HCT116 (cell line): ENCODE data around the gene STRBP. TPM values are rescaled to one million over a fixed set of nuclear protein-coding genes. Genes with fewer than 3 reads are reported as not detected.

Source experiments
- ATAC-seq: fragments of 200-7000 bp; cut with Tn5 transposase; 2 replicates; pipeline ENCODE4 v1.9.1; 2020; ENCODE audit warnings: mild to moderate bottlenecking, moderate library complexity
- BruUV-seq: library from RNA; stranded (reverse); fragments of 400-500 nt; replicated peaks from 2 replicates; lab custom pipeline; 2021; lab: Mats Ljungman, UMichigan
- CTCF ChIA-PET: fragments of 300-600 bp; sonication (Branson Sonifier 250); formaldehyde crosslinking; loops from one replicate; lab custom pipeline; 2021; ENCODE audit warnings: antibody characterized with exemption; lab: Charles Lee
- POLR2A ChIA-PET: fragments of 300-600, 350-600 bp; sonication (Branson Sonifier 250); formaldehyde crosslinking; loops from one replicate; lab custom pipeline; 2021; ENCODE audit warnings: antibody characterized with exemption; lab: Charles Lee
- RAD21 ChIA-PET, 2 experiments: fragments of 300-600 bp; sonication (Branson Sonifier 250); formaldehyde crosslinking; loops; one replicate each; lab custom pipeline; 2023; ENCODE audit warnings: low total read pairs in 2 of 2; ENCODE audit not compliant: uncharacterized antibody in 2 of 2, unreplicated experiment in 2 of 2, low non-redundant PET in 1 of 2; lab: Charles Lee
- DNase-seq: peaks from one replicate; pipeline ENCODE4 v3.0.0-alpha.2; 2010; ENCODE audit warnings: low read depth, low spot score
- H2AFZ ChIP-seq: fragments of 200-600 bp; shearing (Covaris generic), sonication (generic); 2 replicates; pipeline ENCODE4 v1.6.1; 2017; ENCODE audit warnings: low read depth, mixed run types, mixed read lengths, antibody characterized with exemption, low read length; ENCODE audit not compliant: poor library complexity, severe bottlenecking
- H3K27ac ChIP-seq: 2 replicates; pipeline ENCODE4 v1.5.1; 2012; ENCODE audit warnings: low read depth, low read length
- H3K27me3 ChIP-seq: fragments of 200-600 bp; sonication (generic); 2 replicates; pipeline ENCODE4 v1.6.1; 2016; ENCODE audit warnings: mixed run types, low read length, mixed read lengths; ENCODE audit not compliant: insufficient read depth
- H3K36me3 ChIP-seq, 2 experiments: fragments of 200-500 bp in 1 of 2; fragments of 200-600 bp in 1 of 2; sonication (Bioruptor generic) in 1 of 2; sonication (generic) in 1 of 2; 2 replicates each; pipeline versions ENCODE4 v1.5.1 to v1.6.1; 2014 to 2016; ENCODE audit warnings: low read length in 2 of 2, inconsistent platforms in 1 of 2, mixed read lengths in 1 of 2, mixed run types in 1 of 2; ENCODE audit not compliant: insufficient read depth in 2 of 2, control insufficient read depth in 1 of 2
- H3K4me1 ChIP-seq, 2 experiments: fragments of 200-600 bp in 1 of 2; sonication (generic) in 1 of 2; 2 replicates each; pipeline versions ENCODE4 v1.5.1 to v1.6.1; 2012 to 2017; ENCODE audit warnings: low read length in 2 of 2, inconsistent platforms in 1 of 2, mild to moderate bottlenecking in 1 of 2, mixed read lengths in 1 of 2, mixed run types in 1 of 2, moderate library complexity in 1 of 2; ENCODE audit not compliant: insufficient read depth in 2 of 2, control insufficient read depth in 1 of 2
- H3K4me2 ChIP-seq: fragments of 200-600 bp; sonication (generic); 2 replicates; pipeline ENCODE4 v1.6.1; 2017; ENCODE audit warnings: mixed run types, low read length, mixed read lengths
- H3K4me3 ChIP-seq, 2 experiments: fragments of 200-600 bp in 1 of 2; sonication (generic) in 1 of 2; replicated peaks in 1 of 2; 2 replicates each; pipeline ENCODE4 v1.5.1; 2011 to 2016; ENCODE audit warnings: low read length in 2 of 2, control low read depth in 1 of 2, low read depth in 1 of 2, mild to moderate bottlenecking in 1 of 2, mixed read lengths in 1 of 2, mixed run types in 1 of 2
- H3K79me2 ChIP-seq: fragments of 200-600 bp; sonication (generic); 2 replicates; pipeline ENCODE4 v1.6.1; 2017; ENCODE audit warnings: mild to moderate bottlenecking, mixed run types, low read length, moderate library complexity, mixed read lengths; ENCODE audit not compliant: insufficient read depth
- H3K9ac ChIP-seq: fragments of 200-600 bp; sonication (generic); 2 replicates; pipeline ENCODE4 v1.6.1; 2016; ENCODE audit warnings: low read length, mixed read lengths
- H3K9me2 ChIP-seq: fragments of 200-600 bp; sonication (generic), shearing (Covaris generic); 2 replicates; pipeline ENCODE4 v1.6.1; 2017; ENCODE audit warnings: mixed run types, mild to moderate bottlenecking, moderate library complexity; ENCODE audit not compliant: insufficient read depth
- H3K9me3 ChIP-seq, 2 experiments: fragments of 200-500 bp in 1 of 2; fragments of 200-600 bp in 1 of 2; sonication (Bioruptor generic) in 1 of 2; sonication (generic) in 1 of 2; 2 replicates each; pipeline ENCODE4 v1.6.1; 2014 to 2017; ENCODE audit warnings: low read length in 2 of 2, mixed read lengths in 2 of 2, inconsistent platforms in 1 of 2, low read depth in 1 of 2, mild to moderate bottlenecking in 1 of 2, mixed run types in 1 of 2, moderate library complexity in 1 of 2; ENCODE audit not compliant: control insufficient read depth in 1 of 2, insufficient read depth in 1 of 2
- H4K20me1 ChIP-seq: fragments of 200-600 bp; sonication (generic), shearing (Covaris generic); 2 replicates; pipeline ENCODE4 v1.6.1; 2017; ENCODE audit warnings: mixed run types, mild to moderate bottlenecking, moderate library complexity; ENCODE audit not compliant: insufficient read depth
- RAD21 ChIP-seq: IDR thresholded peaks from 2 replicates; pipeline ENCODE4 v1.6.1; 2012; ENCODE audit warnings: low read depth, mild to moderate bottlenecking
- SRF ChIP-seq: IDR thresholded peaks from 2 replicates; pipeline ENCODE4 v1.6.1; 2012; ENCODE audit warnings: low read depth
- intact Hi-C: fragments of 100-400 bp; cut with micrococcal nuclease; formaldehyde crosslinking; loops from 2 replicates; pipeline ENCODE4 v1.10.0; 2022
- total RNA-seq: library from RNA; stranded (reverse); gene quantifications from one replicate; pipeline ENCODE4 v1.2.1, GENCODE V29; 2021; ENCODE audit not compliant: unreplicated experiment

Gene STRBP
- total RNA-seq, 1 experiment from 2014 or later, result 30.4 TPM

DNA sequence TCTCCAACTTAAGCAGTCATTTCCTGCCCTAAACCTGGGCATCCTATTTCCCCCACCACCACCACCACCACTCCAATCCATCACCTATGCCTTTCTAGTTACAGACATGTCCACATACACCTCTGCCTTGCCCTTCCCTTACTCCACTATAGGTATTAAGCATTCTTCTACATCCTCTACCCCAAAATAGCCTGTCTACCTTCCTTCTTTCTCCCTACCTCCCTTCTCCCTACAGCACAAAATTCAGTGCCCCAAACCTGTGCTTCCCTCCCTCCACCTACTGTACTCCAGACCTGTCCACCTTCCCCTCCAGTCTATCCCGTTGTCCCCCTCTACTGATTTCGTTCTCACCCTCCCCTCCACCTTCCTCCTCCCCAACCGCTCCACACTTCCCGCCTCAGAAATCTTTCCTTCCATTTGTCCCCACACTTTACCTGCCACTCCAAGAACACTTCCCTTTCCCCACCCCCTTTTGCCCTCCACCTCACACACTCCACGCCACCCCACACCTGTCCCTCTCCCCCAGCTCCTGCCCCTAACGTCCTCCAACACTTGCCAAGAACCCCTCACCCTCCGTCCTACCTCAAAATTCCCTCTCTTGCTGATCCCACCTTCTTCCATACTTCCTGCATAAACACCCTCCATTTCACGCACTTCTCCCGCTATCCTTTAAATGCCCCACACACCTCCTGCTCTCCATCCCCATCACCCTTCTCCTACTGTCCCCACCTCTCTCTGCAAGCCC, 1.6 kb downstream of the STRBP start:
- CTCF ChIA-PET, result no interaction called here
- Histone ChIP-seq H2AFZ (no peak overlapping the region), H3K9me3 (no peaks in the 10 kb centered on the region), H3K4me1 (peaks cover 9 to 20% of the 10 kb centered on the region in 2 experiments; a peak in 2 of 4 replicates), H3K9me2 (no peaks in the 10 kb centered on the region), H3K79me2 (peaks cover 59% of the 10 kb centered on the region), H3K27me3 (no peaks in the 10 kb centered on the region), H3K4me2 (peak overlapping the region; percentile 87), H4K20me1 (peaks cover 6% of the 10 kb centered on the region; the same call in 1 of the 2 replicates), H3K27ac (no peak overlapping the region), H3K36me3 (no peaks in the 10 kb centered on the region), H3K9ac (peak overlapping the region; percentile 77; the same call in 1 of the 2 replicates), H3K4me3 (peak overlapping the region; percentile 82 to 86)
- RAD21 ChIA-PET, result no interaction called here
- DNase-seq, result no peak
- POLR2A ChIA-PET, result interaction anchor here (1.9 kb wide), 1 partner anchor 16 kb away, joined by 4 read pairs; no protein-coding TSS in a partner anchor
- no TSS peak for BruUV-seq
- no peak for TF ChIP-seq RAD21
- TF ChIP-seq SRF, result no peak
- intact Hi-C loops, result no loop called here
- no peak for ATAC-seq

- Histone ChIP-seq H3K9me3 (no peaks in the 10 kb centered on the region), H3K4me2 (no peak overlapping the region), H3K79me2 (peaks cover 65% of the 10 kb centered on the region), H2AFZ (no peak overlapping the region), H3K4me1 (peaks cover 9 to 20% of the 10 kb centered on the region in 2 experiments; a peak in 2 of 4 replicates), H3K36me3 (no peaks in the 10 kb centered on the region), H3K9ac (no peak overlapping the region), H3K27ac (no peak overlapping the region), H3K9me2 (no peaks in the 10 kb centered on the region), H3K4me3 (no peak overlapping the region), H4K20me1 (peaks cover 6% of the 10 kb centered on the region; the same call in 1 of the 2 replicates), H3K27me3 (no peaks in the 10 kb centered on the region)
- intact Hi-C loops, result no loop called here
- POLR2A ChIA-PET, result interaction anchor here (1.9 kb wide), 1 partner anchor 15 kb away, joined by 4 read pairs; no protein-coding TSS in a partner anchor
- RAD21 ChIA-PET, result no interaction called here
- TF ChIP-seq SRF, result no peak
- CTCF ChIA-PET, result no interaction called here
- BruUV-seq, result no TSS peak
- ATAC-seq (no peak), DNase-seq (no peak)
These were observed 2.6 kb downstream of the STRBP start for GRCh38 chr9:123265833-123266232.
